ENCODE data around the gene ECI2.

DNA sequence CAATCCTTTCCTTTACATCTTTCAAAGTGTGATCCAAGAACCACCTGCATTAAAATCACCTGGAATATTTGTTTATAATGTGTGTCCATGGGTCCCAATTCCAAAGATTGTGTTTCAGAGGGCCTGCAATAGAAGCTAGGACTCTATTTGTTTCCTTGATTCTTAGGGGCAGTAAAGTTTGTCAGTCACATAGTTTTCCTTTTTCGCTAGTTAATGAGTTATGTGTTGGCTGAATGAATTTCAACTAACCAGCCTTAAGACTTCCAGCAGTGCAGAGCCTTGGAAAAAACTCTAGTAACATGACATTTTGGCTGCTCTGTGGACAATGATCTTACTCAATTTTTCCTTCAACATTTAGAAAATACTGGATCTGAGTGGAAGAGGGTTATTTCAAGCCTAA lies 67.7 kb downstream of the ECI2 start:
- TF ChIP-seq CTCF (IDR thresholded peaks at IDR 0.05) (no peak), POLR2A (IDR thresholded peaks at IDR 0.05) (no peak)
